ENCODE measurements around the gene CD40LG.

CD40LG gene

GRCh38 chrX:136619899-136620505 is 28.0 kb upstream of the CD40LG start:
- DNase-seq (ENCODE audit: low read depth) = no peak
- no peak overlapping the region for H3K4me3 ChIP-seq (ENCODE audit: low read depth, low read length)
- no peak for TF ChIP-seq CTCF (conservative IDR thresholded peaks at IDR 0.05; ENCODE audit: low read depth, low read length)

- TF ChIP-seq CTCF (conservative IDR thresholded peaks at IDR 0.05; ENCODE audit: low read depth, low read length) = no peak
- no peak overlapping the region for H3K4me3 ChIP-seq (ENCODE audit: low read depth, low read length)
- no peak for DNase-seq (ENCODE audit: low read depth)
Measured at GRCh38 chrX:136620780-136621179, 27.2 kb upstream of the CD40LG start.

- TF ChIP-seq CTCF (conservative IDR thresholded peaks at IDR 0.05; ENCODE audit: low read depth, low read length) = no peak
- no peak for DNase-seq (ENCODE audit: low read depth)
- H3K4me3 ChIP-seq (ENCODE audit: low read depth, low read length) = no peak overlapping the region
Measured at GRCh38 chrX:136622568-136622967, 25.4 kb upstream of the CD40LG start.

GRCh38 chrX:136623396-136623795 is 24.6 kb upstream of the CD40LG start:
- H3K4me3 ChIP-seq (ENCODE audit: low read depth, low read length) = no peak overlapping the region
- TF ChIP-seq CTCF (conservative IDR thresholded peaks at IDR 0.05; ENCODE audit: low read depth, low read length) = no peak
- no peak for DNase-seq (ENCODE audit: low read depth)

- H3K4me3 ChIP-seq (ENCODE audit: low read depth, low read length) = no peak overlapping the region
- no peak for DNase-seq (ENCODE audit: low read depth)
- TF ChIP-seq CTCF (conservative IDR thresholded peaks at IDR 0.05; ENCODE audit: low read depth, low read length) = no peak
Measured at GRCh38 chrX:136625246-136625645, 22.7 kb upstream of the CD40LG start.

GRCh38 chrX:136626237-136626636 is 21.7 kb upstream of the CD40LG start:
- DNase-seq (ENCODE audit: low read depth) = no peak
- H3K4me3 ChIP-seq (ENCODE audit: low read depth, low read length) = no peak overlapping the region
- TF ChIP-seq CTCF (conservative IDR thresholded peaks at IDR 0.05; ENCODE audit: low read depth, low read length) = no peak

- H3K4me3 ChIP-seq (ENCODE audit: low read depth, low read length) = no peak overlapping the region
- no peak for TF ChIP-seq CTCF (conservative IDR thresholded peaks at IDR 0.05; ENCODE audit: low read depth, low read length)
- no peak for DNase-seq (ENCODE audit: low read depth)
Measured at GRCh38 chrX:136626891-136627290, 21.1 kb upstream of the CD40LG start.

All from choroid plexus epithelial cell (primary cell).